WTC11 (cell line): ENCODE results near the gene EGFR. TPM values are rescaled to one million over a fixed set of nuclear protein-coding genes. Genes with fewer than 3 reads are reported as not detected.

Experiments
- ATAC-seq: fragments of 200-7000 bp; cut with Tn5 transposase; 2 replicates; pipeline ENCODE4 v1.10.0; 2021; ENCODE audit warnings: mild to moderate bottlenecking, moderate library complexity
- CTCF ChIA-PET: fragments of 300-600 bp; sonication (Branson Sonifier 250); formaldehyde crosslinking; loops from one replicate; lab custom pipeline; 2021; ENCODE audit warnings: antibody characterized with exemption; lab: Charles Lee
- POLR2A ChIA-PET: fragments of 350-600 bp; sonication (Branson Sonifier 250); formaldehyde crosslinking; loops from one replicate; lab custom pipeline; 2021; ENCODE audit warnings: antibody characterized with exemption; lab: Charles Lee
- DNase-seq: peaks from one replicate; pipeline ENCODE4 v3.0.0; 2021; ENCODE audit warnings: low spot score
- H3K27ac Mint-ChIP-seq: 2 replicates; pipeline ENCODE4 v1.8.0; 2021; ENCODE audit warnings: mixed read lengths
- H3K27me3 Mint-ChIP-seq: 2 replicates; pipeline ENCODE4 v1.8.0; 2021; ENCODE audit warnings: low read depth, mild to moderate bottlenecking, moderate library complexity, mixed read lengths
- H3K36me3 Mint-ChIP-seq: 2 replicates; pipeline ENCODE4 v1.8.0; 2021; ENCODE audit warnings: mixed read lengths
- H3K4me1 Mint-ChIP-seq: 2 replicates; pipeline ENCODE4 v1.8.0; 2022; ENCODE audit warnings: mixed read lengths
- H3K4me3 Mint-ChIP-seq: 2 replicates; pipeline ENCODE4 v1.8.0; 2021; ENCODE audit warnings: mild to moderate bottlenecking, moderate library complexity, mixed read lengths
- H3K9me3 Mint-ChIP-seq: 2 replicates; pipeline ENCODE4 v1.8.0; 2021; ENCODE audit warnings: mixed read lengths
- ATF1 ChIP-seq: sonication (generic); formaldehyde crosslinking; IDR thresholded peaks from 2 replicates; pipeline ENCODE4 v1.8.1; 2023; ENCODE audit warnings: mild to moderate bottlenecking, moderate library complexity, missing genetic modification reagents
- NR1H2 ChIP-seq: sonication (generic); formaldehyde crosslinking; IDR thresholded peaks from 2 replicates; pipeline ENCODE4 v1.9.0; 2021; ENCODE audit warnings: mild to moderate bottlenecking, moderate library complexity, missing genetic modification reagents
- PRRX2 ChIP-seq: fragments of 250-450 bp; sonication (Bioruptor Pico); IDR thresholded peaks from 2 replicates; pipeline ENCODE4 v1.8.0; 2021; ENCODE audit warnings: mild to moderate bottlenecking
- RELA ChIP-seq: sonication (generic); formaldehyde crosslinking; IDR thresholded peaks from 2 replicates; pipeline ENCODE4 v1.8.1; 2022; ENCODE audit warnings: missing genetic modification reagents, mild to moderate bottlenecking, borderline replicate concordance
- SMAD4 ChIP-seq: sonication (generic); formaldehyde crosslinking; IDR thresholded peaks from 2 replicates; pipeline ENCODE4 v1.8.0; 2022; ENCODE audit warnings: mild to moderate bottlenecking, missing genetic modification reagents
- ZNF263 ChIP-seq: sonication (generic); formaldehyde crosslinking; IDR thresholded peaks from 2 replicates; pipeline ENCODE4 v1.8.1; 2022; ENCODE audit warnings: low read depth, mild to moderate bottlenecking, moderate library complexity, missing genetic modification reagents
- ZNF396 ChIP-seq: fragments of 250-450 bp; sonication (Bioruptor Pico); IDR thresholded peaks from 2 replicates; pipeline ENCODE4 v1.8.0; 2021; ENCODE audit warnings: mild to moderate bottlenecking, moderate library complexity, borderline replicate concordance
- ZNF423 ChIP-seq: fragments of 250-450 bp; sonication (Bioruptor Pico); IDR thresholded peaks from 2 replicates; pipeline ENCODE4 v2.1.2; 2022; ENCODE audit warnings: mild to moderate bottlenecking, moderate library complexity
- total RNA-seq: library from RNA; stranded (reverse); gene quantifications from 3 replicates; pipeline ENCODE4 v1.2.3, GENCODE V29; 2021
- TF ChIP-seq, protein P1 (sequence below): fragments of 250-450 bp; sonication (Bioruptor Pico); IDR thresholded peaks from 2 replicates; pipeline ENCODE4 v1.9.0; 2021; ENCODE audit warnings: mild to moderate bottlenecking, borderline replicate concordance
- TF ChIP-seq, protein P2 (sequence below): sonication (generic); formaldehyde crosslinking; conservative IDR thresholded peaks from 2 replicates; pipeline ENCODE4 v1.8.1; 2023; ENCODE audit warnings: mild to moderate bottlenecking, low read depth, missing genetic modification reagents, moderate library complexity
- TF ChIP-seq, protein P3 (sequence below): fragments of 250-450 bp; sonication (Bioruptor Pico); IDR thresholded peaks from 2 replicates; pipeline ENCODE4 v1.9.0; 2021; ENCODE audit warnings: mild to moderate bottlenecking
- TF ChIP-seq, protein P4 (sequence below): sonication (generic); formaldehyde crosslinking; IDR thresholded peaks from 2 replicates; pipeline ENCODE4 v1.8.1; 2022; ENCODE audit warnings: low read depth, missing genetic modification reagents, borderline replicate concordance
- TF ChIP-seq, protein P5 (sequence below): sonication (generic); formaldehyde crosslinking; IDR thresholded peaks from 2 replicates; pipeline ENCODE4 v1.8.0; 2022; ENCODE audit warnings: mild to moderate bottlenecking, missing genetic modification reagents
- TF ChIP-seq, protein P6 (sequence below): sonication (generic); formaldehyde crosslinking; IDR thresholded peaks from 2 replicates; pipeline ENCODE4 v1.8.0; 2022; ENCODE audit warnings: mild to moderate bottlenecking, missing genetic modification reagents
- TF ChIP-seq, protein P7 (sequence below): sonication (generic); formaldehyde crosslinking; IDR thresholded peaks from 2 replicates; pipeline ENCODE4 v1.8.1; 2022; ENCODE audit warnings: mild to moderate bottlenecking, missing genetic modification reagents, moderate library complexity, borderline replicate concordance

Gene EGFR
- total RNA-seq, 1 experiment from 2014 or later = 5.9 TPM

DNA sequence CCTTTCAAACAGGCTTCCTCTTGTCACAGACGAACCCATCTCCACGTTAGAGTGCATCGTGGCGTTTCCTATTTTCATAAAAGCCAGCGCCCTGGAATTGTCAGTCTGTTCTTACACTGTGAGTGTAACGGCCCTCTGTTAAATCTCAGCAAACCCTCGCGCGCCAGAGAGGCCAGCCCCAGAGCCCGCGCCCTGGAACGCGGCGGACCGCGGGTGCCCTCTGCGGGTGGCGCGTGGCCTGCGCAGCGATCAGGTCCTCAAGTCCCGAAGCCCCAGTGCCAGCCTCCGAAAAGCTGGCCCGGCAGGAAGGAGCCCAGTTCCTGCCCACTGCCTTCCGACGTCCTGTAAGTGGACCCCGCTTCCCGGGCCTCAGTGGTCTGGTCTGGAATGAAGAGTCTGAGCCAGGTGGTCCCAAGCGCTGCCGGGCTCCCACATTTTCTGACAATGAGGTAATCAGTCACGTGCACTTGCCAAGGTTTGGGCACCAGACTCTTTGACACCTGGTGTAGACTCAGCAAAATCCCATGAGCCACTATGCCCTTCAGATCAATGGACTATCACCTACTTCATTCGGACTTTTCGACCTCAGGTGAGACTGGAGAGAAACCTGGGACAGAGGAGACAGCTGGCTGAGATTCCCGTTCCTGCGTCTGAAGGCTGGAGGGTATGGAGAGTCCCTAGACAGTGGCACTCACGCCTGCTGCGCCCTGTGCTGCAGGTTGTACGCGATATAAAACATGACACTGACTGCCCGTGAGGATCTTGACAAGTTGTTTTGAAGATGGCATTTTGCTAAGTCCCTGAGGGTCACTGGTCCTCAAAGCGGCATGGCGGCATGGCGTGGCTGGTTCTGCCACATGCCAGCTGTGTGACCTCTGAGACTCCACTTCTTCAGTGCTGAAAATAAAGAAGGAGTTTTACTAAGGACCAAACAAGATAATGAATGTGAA is 237.0 kb downstream of the EGFR start (continued):
- TF ChIP-seq, protein P1, sequence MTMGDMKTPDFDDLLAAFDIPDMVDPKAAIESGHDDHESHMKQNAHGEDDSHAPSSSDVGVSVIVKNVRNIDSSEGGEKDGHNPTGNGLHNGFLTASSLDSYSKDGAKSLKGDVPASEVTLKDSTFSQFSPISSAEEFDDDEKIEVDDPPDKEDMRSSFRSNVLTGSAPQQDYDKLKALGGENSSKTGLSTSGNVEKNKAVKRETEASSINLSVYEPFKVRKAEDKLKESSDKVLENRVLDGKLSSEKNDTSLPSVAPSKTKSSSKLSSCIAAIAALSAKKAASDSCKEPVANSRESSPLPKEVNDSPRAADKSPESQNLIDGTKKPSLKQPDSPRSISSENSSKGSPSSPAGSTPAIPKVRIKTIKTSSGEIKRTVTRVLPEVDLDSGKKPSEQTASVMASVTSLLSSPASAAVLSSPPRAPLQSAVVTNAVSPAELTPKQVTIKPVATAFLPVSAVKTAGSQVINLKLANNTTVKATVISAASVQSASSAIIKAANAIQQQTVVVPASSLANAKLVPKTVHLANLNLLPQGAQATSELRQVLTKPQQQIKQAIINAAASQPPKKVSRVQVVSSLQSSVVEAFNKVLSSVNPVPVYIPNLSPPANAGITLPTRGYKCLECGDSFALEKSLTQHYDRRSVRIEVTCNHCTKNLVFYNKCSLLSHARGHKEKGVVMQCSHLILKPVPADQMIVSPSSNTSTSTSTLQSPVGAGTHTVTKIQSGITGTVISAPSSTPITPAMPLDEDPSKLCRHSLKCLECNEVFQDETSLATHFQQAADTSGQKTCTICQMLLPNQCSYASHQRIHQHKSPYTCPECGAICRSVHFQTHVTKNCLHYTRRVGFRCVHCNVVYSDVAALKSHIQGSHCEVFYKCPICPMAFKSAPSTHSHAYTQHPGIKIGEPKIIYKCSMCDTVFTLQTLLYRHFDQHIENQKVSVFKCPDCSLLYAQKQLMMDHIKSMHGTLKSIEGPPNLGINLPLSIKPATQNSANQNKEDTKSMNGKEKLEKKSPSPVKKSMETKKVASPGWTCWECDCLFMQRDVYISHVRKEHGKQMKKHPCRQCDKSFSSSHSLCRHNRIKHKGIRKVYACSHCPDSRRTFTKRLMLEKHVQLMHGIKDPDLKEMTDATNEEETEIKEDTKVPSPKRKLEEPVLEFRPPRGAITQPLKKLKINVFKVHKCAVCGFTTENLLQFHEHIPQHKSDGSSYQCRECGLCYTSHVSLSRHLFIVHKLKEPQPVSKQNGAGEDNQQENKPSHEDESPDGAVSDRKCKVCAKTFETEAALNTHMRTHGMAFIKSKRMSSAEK (CRISPR knock-in tag) = no peak

DNA sequence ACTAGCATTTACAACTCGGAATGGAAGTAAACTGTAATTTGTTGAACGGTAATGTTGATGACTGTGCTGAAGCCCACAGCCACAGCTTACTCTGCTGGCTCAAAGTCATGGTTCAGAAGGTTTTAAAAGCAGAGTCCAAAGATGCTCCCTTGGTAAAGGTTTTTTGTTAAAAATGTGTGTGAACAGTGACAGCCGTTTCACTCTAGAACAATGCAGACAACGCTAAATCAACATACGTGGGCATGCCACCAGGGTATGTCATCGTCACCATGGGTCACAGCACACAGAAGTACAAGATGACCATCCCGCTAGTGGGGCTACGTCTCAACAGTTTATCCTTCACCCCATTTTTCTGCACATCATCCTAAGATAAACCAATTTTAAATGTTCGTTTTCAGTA is 239.8 kb downstream of the EGFR start:
- POLR2A ChIA-PET = no interaction called here
- TF ChIP-seq, protein P2, sequence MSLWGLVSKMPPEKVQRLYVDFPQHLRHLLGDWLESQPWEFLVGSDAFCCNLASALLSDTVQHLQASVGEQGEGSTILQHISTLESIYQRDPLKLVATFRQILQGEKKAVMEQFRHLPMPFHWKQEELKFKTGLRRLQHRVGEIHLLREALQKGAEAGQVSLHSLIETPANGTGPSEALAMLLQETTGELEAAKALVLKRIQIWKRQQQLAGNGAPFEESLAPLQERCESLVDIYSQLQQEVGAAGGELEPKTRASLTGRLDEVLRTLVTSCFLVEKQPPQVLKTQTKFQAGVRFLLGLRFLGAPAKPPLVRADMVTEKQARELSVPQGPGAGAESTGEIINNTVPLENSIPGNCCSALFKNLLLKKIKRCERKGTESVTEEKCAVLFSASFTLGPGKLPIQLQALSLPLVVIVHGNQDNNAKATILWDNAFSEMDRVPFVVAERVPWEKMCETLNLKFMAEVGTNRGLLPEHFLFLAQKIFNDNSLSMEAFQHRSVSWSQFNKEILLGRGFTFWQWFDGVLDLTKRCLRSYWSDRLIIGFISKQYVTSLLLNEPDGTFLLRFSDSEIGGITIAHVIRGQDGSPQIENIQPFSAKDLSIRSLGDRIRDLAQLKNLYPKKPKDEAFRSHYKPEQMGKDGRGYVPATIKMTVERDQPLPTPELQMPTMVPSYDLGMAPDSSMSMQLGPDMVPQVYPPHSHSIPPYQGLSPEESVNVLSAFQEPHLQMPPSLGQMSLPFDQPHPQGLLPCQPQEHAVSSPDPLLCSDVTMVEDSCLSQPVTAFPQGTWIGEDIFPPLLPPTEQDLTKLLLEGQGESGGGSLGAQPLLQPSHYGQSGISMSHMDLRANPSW = no peak
- TF ChIP-seq PRRX2 (CRISPR knock-in tag) (no peak), ATF1 (CRISPR knock-in tag) (no peak), RELA (CRISPR knock-in tag) (no peak), SMAD4 (CRISPR knock-in tag) (no peak), ZNF396 (CRISPR knock-in tag) (no peak), ZNF423 (CRISPR knock-in tag) (no peak), NR1H2 (CRISPR knock-in tag) (no peak), ZNF263 (CRISPR knock-in tag) (no peak)
- TF ChIP-seq, protein P3, sequence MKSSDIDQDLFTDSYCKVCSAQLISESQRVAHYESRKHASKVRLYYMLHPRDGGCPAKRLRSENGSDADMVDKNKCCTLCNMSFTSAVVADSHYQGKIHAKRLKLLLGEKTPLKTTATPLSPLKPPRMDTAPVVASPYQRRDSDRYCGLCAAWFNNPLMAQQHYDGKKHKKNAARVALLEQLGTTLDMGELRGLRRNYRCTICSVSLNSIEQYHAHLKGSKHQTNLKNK (CRISPR knock-in tag) = no peak
- TF ChIP-seq, protein P4, sequence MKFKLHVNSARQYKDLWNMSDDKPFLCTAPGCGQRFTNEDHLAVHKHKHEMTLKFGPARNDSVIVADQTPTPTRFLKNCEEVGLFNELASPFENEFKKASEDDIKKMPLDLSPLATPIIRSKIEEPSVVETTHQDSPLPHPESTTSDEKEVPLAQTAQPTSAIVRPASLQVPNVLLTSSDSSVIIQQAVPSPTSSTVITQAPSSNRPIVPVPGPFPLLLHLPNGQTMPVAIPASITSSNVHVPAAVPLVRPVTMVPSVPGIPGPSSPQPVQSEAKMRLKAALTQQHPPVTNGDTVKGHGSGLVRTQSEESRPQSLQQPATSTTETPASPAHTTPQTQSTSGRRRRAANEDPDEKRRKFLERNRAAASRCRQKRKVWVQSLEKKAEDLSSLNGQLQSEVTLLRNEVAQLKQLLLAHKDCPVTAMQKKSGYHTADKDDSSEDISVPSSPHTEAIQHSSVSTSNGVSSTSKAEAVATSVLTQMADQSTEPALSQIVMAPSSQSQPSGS (CRISPR knock-in tag) = no peak
- TF ChIP-seq, protein P5, sequence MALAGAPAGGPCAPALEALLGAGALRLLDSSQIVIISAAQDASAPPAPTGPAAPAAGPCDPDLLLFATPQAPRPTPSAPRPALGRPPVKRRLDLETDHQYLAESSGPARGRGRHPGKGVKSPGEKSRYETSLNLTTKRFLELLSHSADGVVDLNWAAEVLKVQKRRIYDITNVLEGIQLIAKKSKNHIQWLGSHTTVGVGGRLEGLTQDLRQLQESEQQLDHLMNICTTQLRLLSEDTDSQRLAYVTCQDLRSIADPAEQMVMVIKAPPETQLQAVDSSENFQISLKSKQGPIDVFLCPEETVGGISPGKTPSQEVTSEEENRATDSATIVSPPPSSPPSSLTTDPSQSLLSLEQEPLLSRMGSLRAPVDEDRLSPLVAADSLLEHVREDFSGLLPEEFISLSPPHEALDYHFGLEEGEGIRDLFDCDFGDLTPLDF (CRISPR knock-in tag) = no peak
- TF ChIP-seq, protein P6, sequence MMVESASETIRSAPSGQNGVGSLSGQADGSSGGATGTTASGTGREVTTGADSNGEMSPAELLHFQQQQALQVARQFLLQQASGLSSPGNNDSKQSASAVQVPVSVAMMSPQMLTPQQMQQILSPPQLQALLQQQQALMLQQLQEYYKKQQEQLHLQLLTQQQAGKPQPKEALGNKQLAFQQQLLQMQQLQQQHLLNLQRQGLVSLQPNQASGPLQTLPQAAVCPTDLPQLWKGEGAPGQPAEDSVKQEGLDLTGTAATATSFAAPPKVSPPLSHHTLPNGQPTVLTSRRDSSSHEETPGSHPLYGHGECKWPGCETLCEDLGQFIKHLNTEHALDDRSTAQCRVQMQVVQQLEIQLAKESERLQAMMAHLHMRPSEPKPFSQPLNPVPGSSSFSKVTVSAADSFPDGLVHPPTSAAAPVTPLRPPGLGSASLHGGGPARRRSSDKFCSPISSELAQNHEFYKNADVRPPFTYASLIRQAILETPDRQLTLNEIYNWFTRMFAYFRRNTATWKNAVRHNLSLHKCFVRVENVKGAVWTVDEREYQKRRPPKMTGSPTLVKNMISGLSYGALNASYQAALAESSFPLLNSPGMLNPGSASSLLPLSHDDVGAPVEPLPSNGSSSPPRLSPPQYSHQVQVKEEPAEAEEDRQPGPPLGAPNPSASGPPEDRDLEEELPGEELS = no peak
- TF ChIP-seq, protein P7, sequence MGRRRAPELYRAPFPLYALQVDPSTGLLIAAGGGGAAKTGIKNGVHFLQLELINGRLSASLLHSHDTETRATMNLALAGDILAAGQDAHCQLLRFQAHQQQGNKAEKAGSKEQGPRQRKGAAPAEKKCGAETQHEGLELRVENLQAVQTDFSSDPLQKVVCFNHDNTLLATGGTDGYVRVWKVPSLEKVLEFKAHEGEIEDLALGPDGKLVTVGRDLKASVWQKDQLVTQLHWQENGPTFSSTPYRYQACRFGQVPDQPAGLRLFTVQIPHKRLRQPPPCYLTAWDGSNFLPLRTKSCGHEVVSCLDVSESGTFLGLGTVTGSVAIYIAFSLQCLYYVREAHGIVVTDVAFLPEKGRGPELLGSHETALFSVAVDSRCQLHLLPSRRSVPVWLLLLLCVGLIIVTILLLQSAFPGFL (CRISPR knock-in tag) = no peak
- TF ChIP-seq, all 79 proteins: peak for 0
- Mint-ChIP-seq H3K27ac (no peak overlapping the region), H3K9me3 (peaks cover 5% of the 10 kb centered on the region; the same call in 1 of the 2 replicates), H3K27me3 (peaks cover 34% of the 10 kb centered on the region), H3K4me1 (peaks cover 6% of the 10 kb centered on the region), H3K4me3 (no peak overlapping the region), H3K36me3 (no peaks in the 10 kb centered on the region)
- CTCF ChIA-PET = no interaction called here
- DNase-seq (no peak), ATAC-seq (no peak)
